HCT116 (cell line): ENCODE results near the gene LRRN2. TPM values are rescaled to one million over a fixed set of nuclear protein-coding genes. Genes with fewer than 3 reads are reported as not detected.

ENCODE experiments used
- ATAC-seq: fragments of 200-7000 bp; cut with Tn5 transposase; 2 replicates; pipeline ENCODE4 v1.9.1; 2020; ENCODE audit warnings: mild to moderate bottlenecking, moderate library complexity
- BruUV-seq: library from RNA; stranded (reverse); fragments of 400-500 nt; replicated peaks from 2 replicates; lab custom pipeline; 2021; lab: Mats Ljungman, UMichigan
- CTCF ChIA-PET: fragments of 300-600 bp; sonication (Branson Sonifier 250); formaldehyde crosslinking; loops from one replicate; lab custom pipeline; 2021; ENCODE audit warnings: antibody characterized with exemption; lab: Charles Lee
- POLR2A ChIA-PET: fragments of 300-600, 350-600 bp; sonication (Branson Sonifier 250); formaldehyde crosslinking; loops from one replicate; lab custom pipeline; 2021; ENCODE audit warnings: antibody characterized with exemption; lab: Charles Lee
- RAD21 ChIA-PET, 2 experiments: fragments of 300-600 bp; sonication (Branson Sonifier 250); formaldehyde crosslinking; loops; one replicate each; lab custom pipeline; 2023; ENCODE audit warnings: low total read pairs in 2 of 2; ENCODE audit not compliant: uncharacterized antibody in 2 of 2, unreplicated experiment in 2 of 2, low non-redundant PET in 1 of 2; lab: Charles Lee
- DNase-seq: peaks from one replicate; pipeline ENCODE4 v3.0.0-alpha.2; 2010; ENCODE audit warnings: low read depth, low spot score
- H2AFZ ChIP-seq: fragments of 200-600 bp; shearing (Covaris generic), sonication (generic); 2 replicates; pipeline ENCODE4 v1.6.1; 2017; ENCODE audit warnings: low read depth, mixed run types, mixed read lengths, antibody characterized with exemption, low read length; ENCODE audit not compliant: poor library complexity, severe bottlenecking
- H3K27ac ChIP-seq: 2 replicates; pipeline ENCODE4 v1.5.1; 2012; ENCODE audit warnings: low read depth, low read length
- H3K27me3 ChIP-seq: fragments of 200-600 bp; sonication (generic); 2 replicates; pipeline ENCODE4 v1.6.1; 2016; ENCODE audit warnings: mixed run types, low read length, mixed read lengths; ENCODE audit not compliant: insufficient read depth
- H3K36me3 ChIP-seq, 2 experiments: fragments of 200-500 bp in 1 of 2; fragments of 200-600 bp in 1 of 2; sonication (Bioruptor generic) in 1 of 2; sonication (generic) in 1 of 2; 2 replicates each; pipeline versions ENCODE4 v1.5.1 to v1.6.1; 2014 to 2016; ENCODE audit warnings: low read length in 2 of 2, inconsistent platforms in 1 of 2, mixed read lengths in 1 of 2, mixed run types in 1 of 2; ENCODE audit not compliant: insufficient read depth in 2 of 2, control insufficient read depth in 1 of 2
- H3K4me1 ChIP-seq, 2 experiments: fragments of 200-600 bp in 1 of 2; sonication (generic) in 1 of 2; 2 replicates each; pipeline versions ENCODE4 v1.5.1 to v1.6.1; 2012 to 2017; ENCODE audit warnings: low read length in 2 of 2, inconsistent platforms in 1 of 2, mild to moderate bottlenecking in 1 of 2, mixed read lengths in 1 of 2, mixed run types in 1 of 2, moderate library complexity in 1 of 2; ENCODE audit not compliant: insufficient read depth in 2 of 2, control insufficient read depth in 1 of 2
- H3K4me2 ChIP-seq: fragments of 200-600 bp; sonication (generic); 2 replicates; pipeline ENCODE4 v1.6.1; 2017; ENCODE audit warnings: mixed run types, low read length, mixed read lengths
- H3K4me3 ChIP-seq, 2 experiments: fragments of 200-600 bp in 1 of 2; sonication (generic) in 1 of 2; replicated peaks in 1 of 2; 2 replicates each; pipeline ENCODE4 v1.5.1; 2011 to 2016; ENCODE audit warnings: low read length in 2 of 2, control low read depth in 1 of 2, low read depth in 1 of 2, mild to moderate bottlenecking in 1 of 2, mixed read lengths in 1 of 2, mixed run types in 1 of 2
- H3K79me2 ChIP-seq: fragments of 200-600 bp; sonication (generic); 2 replicates; pipeline ENCODE4 v1.6.1; 2017; ENCODE audit warnings: mild to moderate bottlenecking, mixed run types, low read length, moderate library complexity, mixed read lengths; ENCODE audit not compliant: insufficient read depth
- H3K9ac ChIP-seq: fragments of 200-600 bp; sonication (generic); 2 replicates; pipeline ENCODE4 v1.6.1; 2016; ENCODE audit warnings: low read length, mixed read lengths
- H3K9me2 ChIP-seq: fragments of 200-600 bp; sonication (generic), shearing (Covaris generic); 2 replicates; pipeline ENCODE4 v1.6.1; 2017; ENCODE audit warnings: mixed run types, mild to moderate bottlenecking, moderate library complexity; ENCODE audit not compliant: insufficient read depth
- H3K9me3 ChIP-seq, 2 experiments: fragments of 200-500 bp in 1 of 2; fragments of 200-600 bp in 1 of 2; sonication (Bioruptor generic) in 1 of 2; sonication (generic) in 1 of 2; 2 replicates each; pipeline ENCODE4 v1.6.1; 2014 to 2017; ENCODE audit warnings: low read length in 2 of 2, mixed read lengths in 2 of 2, inconsistent platforms in 1 of 2, low read depth in 1 of 2, mild to moderate bottlenecking in 1 of 2, mixed run types in 1 of 2, moderate library complexity in 1 of 2; ENCODE audit not compliant: control insufficient read depth in 1 of 2, insufficient read depth in 1 of 2
- H4K20me1 ChIP-seq: fragments of 200-600 bp; sonication (generic), shearing (Covaris generic); 2 replicates; pipeline ENCODE4 v1.6.1; 2017; ENCODE audit warnings: mixed run types, mild to moderate bottlenecking, moderate library complexity; ENCODE audit not compliant: insufficient read depth
- CBX3 ChIP-seq: IDR thresholded peaks from 2 replicates; pipeline ENCODE4 v1.6.1; 2012; ENCODE audit warnings: low read depth
- CTCF ChIP-seq, 3 experiments: fragments of 200-600 bp in 1 of 3; sonication (generic) in 1 of 3; IDR thresholded peaks in 2 of 3; conservative IDR thresholded peaks in 1 of 3; 2 replicates each; pipeline ENCODE4 v1.5.1; 2012 to 2017; ENCODE audit warnings: low read depth in 2 of 3, low read length in 2 of 3, antibody characterized with exemption in 1 of 3, borderline replicate concordance in 1 of 3, control low read depth in 1 of 3, mild to moderate bottlenecking in 1 of 3, mixed read lengths in 1 of 3, mixed run types in 1 of 3, moderate library complexity in 1 of 3; ENCODE audit not compliant: insufficient read depth in 1 of 3
- EGR1 ChIP-seq: IDR thresholded peaks from 2 replicates; pipeline ENCODE4 v1.6.1; 2012; ENCODE audit warnings: low read depth
- EZH2 ChIP-seq: fragments of 200-600 bp; sonication (generic); IDR thresholded peaks from 2 replicates; pipeline ENCODE4 v1.6.1; 2017; ENCODE audit warnings: antibody characterized with exemption, mixed run types
- EZH2phosphoT487 ChIP-seq: fragments of 200-600 bp; IDR thresholded peaks from 2 replicates; pipeline ENCODE4 v1.6.1; 2018; ENCODE audit warnings: antibody characterized with exemption, borderline replicate concordance
- JUND ChIP-seq: IDR thresholded peaks from 2 replicates; pipeline ENCODE4 v1.6.1; 2012
- MAX ChIP-seq: IDR thresholded peaks from 2 replicates; pipeline ENCODE4 v1.6.1; 2012
- RAD21 ChIP-seq: IDR thresholded peaks from 2 replicates; pipeline ENCODE4 v1.6.1; 2012; ENCODE audit warnings: low read depth, mild to moderate bottlenecking
- REST ChIP-seq: IDR thresholded peaks from 2 replicates; pipeline ENCODE4 v1.6.1; 2012; ENCODE audit warnings: low read depth
- TCF7L2 ChIP-seq: IDR thresholded peaks from 2 replicates; pipeline ENCODE4 v1.7.0; 2011; ENCODE audit warnings: borderline replicate concordance, inconsistent platforms; ENCODE audit not compliant: insufficient read depth, insufficient read length; ENCODE audit errors: extremely low read depth
- YY1 ChIP-seq: IDR thresholded peaks from 2 replicates; pipeline ENCODE4 v1.6.1; 2011; ENCODE audit warnings: low read length, low read depth, moderate library complexity, mild to moderate bottlenecking; ENCODE audit not compliant: insufficient replicate concordance; ENCODE audit errors: extremely low read depth
- ZBTB33 ChIP-seq: IDR thresholded peaks from 2 replicates; pipeline ENCODE4 v1.6.1; 2011; ENCODE audit warnings: mild to moderate bottlenecking, low read length, moderate library complexity; ENCODE audit not compliant: insufficient replicate concordance; ENCODE audit errors: extremely low read depth
- ZFX ChIP-seq: fragments of 450-650 bp; IDR thresholded peaks from 2 replicates; pipeline ENCODE4 v1.6.1; 2017
- ZNF274 ChIP-seq: fragments of 200-500 bp; sonication (Bioruptor generic); IDR thresholded peaks from 2 replicates; pipeline ENCODE4 v1.6.1; 2014; ENCODE audit warnings: mild to moderate bottlenecking, low read depth, low read length, inconsistent platforms
- intact Hi-C: fragments of 100-400 bp; cut with micrococcal nuclease; formaldehyde crosslinking; loops from 2 replicates; pipeline ENCODE4 v1.10.0; 2022
- total RNA-seq: library from RNA; stranded (reverse); gene quantifications from one replicate; pipeline ENCODE4 v1.2.1, GENCODE V29; 2021; ENCODE audit not compliant: unreplicated experiment
- TF ChIP-seq, protein P1 (sequence below): IDR thresholded peaks from 2 replicates; pipeline ENCODE4 v1.6.1; 2012

LRRN2 gene
- total RNA-seq, 1 experiment from 2014 or later: 3.2 TPM

DNA sequence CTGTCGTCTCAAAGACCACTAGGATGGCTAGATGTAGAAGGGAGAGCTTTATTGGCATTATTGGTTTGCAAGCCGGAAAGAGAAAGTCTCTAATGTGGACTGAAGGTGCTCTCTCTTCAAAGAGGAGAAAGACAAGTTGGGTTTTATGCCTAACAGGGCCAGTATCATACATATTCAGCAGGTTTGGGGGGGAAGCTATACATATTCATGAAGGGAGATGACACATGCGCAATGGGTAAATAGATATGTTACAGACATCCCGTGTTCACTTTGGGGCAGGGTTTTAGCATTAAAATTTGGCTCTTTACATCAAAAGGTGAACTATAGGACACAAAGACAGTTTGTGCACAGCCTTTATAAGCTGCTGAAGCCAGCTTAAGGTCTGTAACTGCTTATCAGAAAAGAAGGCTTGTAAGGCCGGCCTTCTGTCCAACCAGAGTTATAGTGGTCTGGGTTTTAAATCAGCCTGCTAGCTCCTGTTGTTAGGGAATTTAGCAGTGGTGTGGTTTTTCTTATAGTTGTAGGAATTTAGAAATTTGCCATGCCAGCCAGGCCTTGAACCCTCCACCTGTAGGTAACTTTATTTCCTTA is 46.5 kb upstream of the LRRN2 start (continued):
- TF ChIP-seq REST: no peak
- TF ChIP-seq YY1: no peak

DNA sequence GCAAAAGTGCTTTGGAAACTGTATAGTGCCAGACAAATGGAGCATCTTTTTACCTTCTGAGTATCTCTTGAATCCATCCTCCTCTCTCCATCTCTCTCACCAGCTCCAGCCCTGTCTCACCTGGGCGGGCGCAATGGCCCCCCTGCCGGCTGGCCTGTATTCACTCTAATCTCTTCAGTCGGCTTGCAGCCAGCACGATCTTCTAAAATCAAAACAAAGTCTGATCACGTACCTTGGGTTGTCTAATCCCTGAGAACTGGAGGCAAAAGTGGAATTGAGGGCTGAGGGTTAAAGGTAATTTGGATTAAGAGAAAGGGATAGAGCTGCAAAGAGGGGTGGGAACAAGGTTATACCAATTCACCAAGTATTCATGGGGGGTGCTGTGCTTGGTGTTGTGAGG is 46.0 kb upstream of the LRRN2 start:
- BruUV-seq: no TSS peak
- H4K20me1 ChIP-seq: no peaks in the 10 kb centered on the region
- H3K4me3 ChIP-seq: no peak overlapping the region
- DNase-seq (no peak), ATAC-seq (no peak)
- H3K27me3 ChIP-seq: no peaks in the 10 kb centered on the region
- POLR2A ChIA-PET: no interaction called here
- no peak overlapping the region for H2AFZ ChIP-seq
- H3K79me2 ChIP-seq: no peaks in the 10 kb centered on the region
- TF ChIP-seq JUND (no peak), EZH2 (no peak), ZBTB33 (no peak), RAD21 (no peak), ZNF274 (no peak), CBX3 (no peak), TCF7L2 (no peak), CTCF (IDR thresholded peaks at IDR 0.05 in 2 of 3, conservative IDR thresholded peaks at IDR 0.05 in 1 of 3; ENCODE audit: borderline replicate concordance in 1 of 3, insufficient read depth in 1 of 3, low read depth in 2 of 3, low read length in 2 of 3) (no peak), ZFX (no peak), MAX (no peak), EGR1 (no peak), EZH2phosphoT487 (no peak)
- TF ChIP-seq, protein P1, sequence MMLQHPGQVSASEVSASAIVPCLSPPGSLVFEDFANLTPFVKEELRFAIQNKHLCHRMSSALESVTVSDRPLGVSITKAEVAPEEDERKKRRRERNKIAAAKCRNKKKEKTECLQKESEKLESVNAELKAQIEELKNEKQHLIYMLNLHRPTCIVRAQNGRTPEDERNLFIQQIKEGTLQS: no peak
- RAD21 ChIA-PET: no interaction called here
- CTCF ChIA-PET: interaction anchor here (1.3 kb wide), 1 partner anchor 15 kb away, joined by 6 read pairs; no protein-coding TSS in a partner anchor
- H3K4me2 ChIP-seq: no peak overlapping the region
- intact Hi-C loops: no loop called here
- no peaks in the 10 kb centered on the region for H3K36me3 ChIP-seq
- H3K9ac ChIP-seq: no peak overlapping the region
- H3K27ac ChIP-seq: no peak overlapping the region
- no peaks in the 10 kb centered on the region for H3K9me2 ChIP-seq
- H3K4me1 ChIP-seq: peaks cover 0 to 4% of the 10 kb centered on the region in 2 experiments; a peak in 2 of 4 replicates
- H3K9me3 ChIP-seq: no peaks in the 10 kb centered on the region
